Measurements from ENCODE around the gene HELZ2.
"Not testable (repeated sequence)": the region's sequence is repeated elsewhere in the genome, so short reads cannot be mapped to it uniquely, and the experiment has no call there.

HELZ2 gene

DNA sequence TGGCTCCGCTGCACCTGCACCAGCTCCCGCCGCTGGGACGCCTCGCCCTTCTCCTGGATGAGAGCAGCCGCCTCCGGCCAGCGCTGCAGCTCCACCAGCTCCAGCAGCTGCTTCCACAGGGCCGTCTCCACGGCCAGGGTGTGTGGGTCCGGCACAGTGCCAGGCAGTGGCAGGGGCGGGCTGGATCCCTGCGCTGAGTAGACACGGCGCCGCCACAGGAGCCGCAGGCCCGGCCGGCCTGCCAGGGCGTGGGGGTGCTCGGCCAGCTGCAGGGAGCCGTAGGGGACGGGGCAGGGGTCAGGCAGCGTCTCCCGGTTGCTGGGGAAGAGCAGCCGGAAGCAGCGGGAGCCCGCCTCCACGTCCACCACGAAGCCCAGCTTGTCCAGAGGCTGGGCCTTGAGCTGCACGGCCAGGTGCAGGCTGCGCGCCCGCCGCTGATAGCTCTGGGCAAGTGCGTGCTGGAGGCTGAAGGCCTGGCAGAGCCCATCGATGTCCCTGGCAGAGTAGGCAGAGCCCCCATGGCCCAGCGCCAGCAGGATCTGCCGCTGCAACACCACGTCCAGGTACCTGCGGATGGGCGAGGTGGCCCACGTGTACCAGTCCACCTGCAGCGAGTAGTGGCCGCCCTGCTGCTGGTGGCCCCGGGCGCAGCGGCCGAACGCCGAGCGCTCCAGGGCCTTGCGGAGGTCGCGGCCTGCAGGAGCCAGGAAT lies 10.7 kb downstream of the HELZ2 start:
- TF ChIP-seq, protein P1, sequence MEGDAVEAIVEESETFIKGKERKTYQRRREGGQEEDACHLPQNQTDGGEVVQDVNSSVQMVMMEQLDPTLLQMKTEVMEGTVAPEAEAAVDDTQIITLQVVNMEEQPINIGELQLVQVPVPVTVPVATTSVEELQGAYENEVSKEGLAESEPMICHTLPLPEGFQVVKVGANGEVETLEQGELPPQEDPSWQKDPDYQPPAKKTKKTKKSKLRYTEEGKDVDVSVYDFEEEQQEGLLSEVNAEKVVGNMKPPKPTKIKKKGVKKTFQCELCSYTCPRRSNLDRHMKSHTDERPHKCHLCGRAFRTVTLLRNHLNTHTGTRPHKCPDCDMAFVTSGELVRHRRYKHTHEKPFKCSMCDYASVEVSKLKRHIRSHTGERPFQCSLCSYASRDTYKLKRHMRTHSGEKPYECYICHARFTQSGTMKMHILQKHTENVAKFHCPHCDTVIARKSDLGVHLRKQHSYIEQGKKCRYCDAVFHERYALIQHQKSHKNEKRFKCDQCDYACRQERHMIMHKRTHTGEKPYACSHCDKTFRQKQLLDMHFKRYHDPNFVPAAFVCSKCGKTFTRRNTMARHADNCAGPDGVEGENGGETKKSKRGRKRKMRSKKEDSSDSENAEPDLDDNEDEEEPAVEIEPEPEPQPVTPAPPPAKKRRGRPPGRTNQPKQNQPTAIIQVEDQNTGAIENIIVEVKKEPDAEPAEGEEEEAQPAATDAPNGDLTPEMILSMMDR (IDR thresholded peaks at IDR 0.05; ENCODE audit: extremely low read depth, insufficient read depth, missing control alignments), result no peak
- in situ Hi-C loops (cut with MboI; ENCODE audit: low pct_unique_long_range_greater_than_20kb, low sequenced_read_pairs, unreplicated experiment), result no loop called here
- DNase-seq (ENCODE audit: low spot score), result no peak

DNA sequence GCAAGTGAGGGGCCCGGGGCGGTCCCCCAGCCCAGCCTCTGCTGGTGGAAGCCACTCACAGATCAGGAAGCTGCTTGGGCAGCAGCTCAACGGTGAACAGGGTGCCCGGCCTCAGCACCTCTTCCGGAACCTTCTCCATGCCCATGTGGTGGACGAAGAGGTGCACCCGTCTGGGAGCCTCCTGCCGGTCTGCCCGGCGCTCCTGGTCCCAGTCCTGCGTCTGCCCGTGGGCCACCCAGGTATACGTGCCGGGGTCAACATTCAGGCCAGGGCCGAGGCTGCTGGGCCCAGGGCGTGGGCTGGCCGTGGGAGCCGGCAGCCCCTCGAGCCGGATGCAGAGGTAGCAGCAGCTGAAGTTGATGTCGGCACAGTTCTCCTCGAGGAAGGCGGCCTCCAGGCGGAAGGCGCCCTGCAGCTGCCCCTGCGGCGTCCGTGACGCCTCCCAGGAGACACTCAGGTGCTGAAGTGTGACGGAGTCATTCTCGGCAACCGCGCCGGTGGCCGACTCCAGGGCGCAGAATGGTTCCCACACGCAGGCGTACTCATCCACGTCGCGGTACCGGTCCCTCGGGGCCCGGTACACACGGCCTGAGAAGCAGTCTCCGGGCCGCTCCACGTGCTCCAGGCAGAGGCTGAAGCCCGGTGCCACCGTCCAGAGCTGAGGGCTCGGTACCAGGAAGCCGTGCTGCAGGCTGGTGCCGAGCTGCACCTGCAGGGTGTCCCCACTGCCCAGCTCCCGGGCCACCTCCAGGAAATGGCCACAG lies 11.4 kb downstream of the HELZ2 start:
- TF ChIP-seq, protein P1 (IDR thresholded peaks at IDR 0.05; ENCODE audit: extremely low read depth, insufficient read depth, missing control alignments), result no peak
- DNase-seq (ENCODE audit: low spot score), result no peak
- in situ Hi-C loops (cut with MboI; ENCODE audit: low pct_unique_long_range_greater_than_20kb, low sequenced_read_pairs, unreplicated experiment), result no loop called here

DNA sequence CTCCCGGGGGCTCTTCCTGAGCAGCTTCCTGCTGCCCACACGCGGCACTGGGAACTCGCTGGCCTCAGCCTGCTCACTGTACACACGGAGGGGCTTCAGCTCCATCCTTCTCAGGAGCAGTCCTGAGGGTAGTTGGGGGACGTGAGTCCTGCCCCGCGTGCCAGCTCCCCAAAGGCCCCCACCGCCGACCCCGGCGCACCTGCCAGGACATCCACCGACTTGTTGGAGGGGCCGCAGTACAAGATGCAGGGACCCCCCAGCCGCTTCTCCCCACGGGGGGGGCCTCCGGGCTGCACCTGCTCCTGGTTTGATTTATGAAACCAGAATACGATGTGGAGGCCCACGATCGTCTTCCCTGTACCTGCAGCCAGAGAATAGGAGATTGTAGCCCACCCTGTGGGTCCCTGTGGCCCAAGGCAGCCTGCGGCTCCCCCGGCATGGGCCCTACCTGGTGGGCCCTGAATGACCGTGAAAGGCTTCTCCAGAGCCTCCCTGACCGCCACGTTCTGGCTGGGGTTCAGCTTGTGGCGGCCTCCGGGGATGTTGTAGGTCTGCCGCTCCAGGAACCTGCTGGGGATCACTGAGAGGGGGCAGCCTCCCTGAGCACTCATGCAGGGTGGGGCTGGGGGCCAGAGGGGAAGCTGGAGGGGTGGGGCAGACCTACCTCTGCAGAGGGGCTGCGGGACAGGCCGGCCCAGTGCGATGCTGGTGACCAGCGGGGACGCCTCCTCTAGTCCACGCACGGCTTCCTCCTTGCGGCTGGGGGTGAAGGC lies 12.2 kb downstream of the HELZ2 start:
- in situ Hi-C loops (cut with MboI; ENCODE audit: low pct_unique_long_range_greater_than_20kb, low sequenced_read_pairs, unreplicated experiment), result no loop called here

DNA sequence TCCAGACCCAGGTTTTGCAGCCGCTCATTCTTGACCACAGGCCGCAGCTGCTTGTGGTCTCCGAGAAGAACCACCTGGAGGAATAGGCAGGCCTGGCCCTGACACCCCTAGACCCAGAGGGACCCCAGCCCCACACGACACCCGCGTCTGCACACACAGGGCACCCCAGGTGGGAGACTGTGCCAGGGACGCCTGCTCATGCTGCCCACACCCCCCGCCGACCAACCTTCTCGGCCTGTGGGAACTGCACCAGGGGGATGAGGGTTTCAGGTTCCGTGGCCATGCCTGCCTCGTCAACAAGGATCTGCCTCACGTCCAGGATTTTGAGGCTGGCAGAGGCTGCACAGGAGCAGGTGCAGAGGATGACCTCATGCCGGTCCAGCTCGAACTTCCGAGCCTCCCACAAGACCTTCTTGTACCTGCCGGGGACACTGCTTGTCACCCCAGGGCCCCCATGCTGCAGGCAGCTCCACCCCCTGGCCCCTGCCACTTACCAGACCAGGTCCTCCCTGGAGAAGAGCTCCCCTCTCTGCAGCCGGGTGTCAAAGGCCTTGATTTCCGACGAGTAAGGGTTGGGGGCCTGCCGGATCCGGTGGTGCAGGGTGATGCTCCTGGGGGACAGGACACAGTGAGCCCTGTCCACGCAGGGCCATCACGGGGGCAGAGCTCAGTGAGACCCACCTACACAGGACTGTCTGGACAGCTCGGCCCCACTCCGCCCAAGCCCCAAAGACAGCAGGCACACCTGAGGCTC lies 13.0 kb downstream of the HELZ2 start:
- TF ChIP-seq, protein P1 (IDR thresholded peaks at IDR 0.05; ENCODE audit: extremely low read depth, insufficient read depth, missing control alignments), result no peak
- no peak for DNase-seq (ENCODE audit: low spot score)
- in situ Hi-C loops (cut with MboI; ENCODE audit: low pct_unique_long_range_greater_than_20kb, low sequenced_read_pairs, unreplicated experiment), result no loop called here

More for the DNA sequence above, 12.2 kb downstream of the HELZ2 start:
- TF ChIP-seq, protein P1 (IDR thresholded peaks at IDR 0.05; ENCODE audit: extremely low read depth, insufficient read depth, missing control alignments), result no peak
- no peak for DNase-seq (ENCODE audit: low spot score)

DNA sequence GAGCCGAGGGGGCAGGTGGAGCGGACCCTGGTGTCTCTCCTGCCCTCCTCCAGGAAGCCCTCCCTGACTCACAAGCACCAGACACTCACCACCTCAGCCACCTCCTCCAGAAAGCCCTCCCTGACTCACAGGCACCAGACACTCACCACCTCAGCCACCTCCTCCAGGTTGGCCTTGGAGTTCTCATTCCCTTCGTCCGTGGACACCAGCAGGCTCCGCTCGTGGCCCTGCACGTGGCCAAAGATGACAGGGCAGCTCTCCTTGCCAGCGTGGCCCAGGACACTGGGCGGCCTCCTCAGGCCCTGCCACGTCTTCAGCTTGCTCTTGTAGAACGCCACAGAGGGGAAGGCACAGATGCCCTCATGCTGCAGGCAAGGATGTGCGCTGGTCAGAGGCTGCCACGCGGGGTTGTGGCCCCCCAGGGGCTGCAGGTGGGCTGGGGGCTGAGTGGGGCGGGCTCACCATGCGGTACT lies 13.7 kb downstream of the HELZ2 start:
- TF ChIP-seq, protein P1 (IDR thresholded peaks at IDR 0.05; ENCODE audit: extremely low read depth, insufficient read depth, missing control alignments), result no peak
- DNase-seq (ENCODE audit: low spot score), result no peak
- in situ Hi-C loops (cut with MboI; ENCODE audit: low pct_unique_long_range_greater_than_20kb, low sequenced_read_pairs, unreplicated experiment), result no loop called here

DNA sequence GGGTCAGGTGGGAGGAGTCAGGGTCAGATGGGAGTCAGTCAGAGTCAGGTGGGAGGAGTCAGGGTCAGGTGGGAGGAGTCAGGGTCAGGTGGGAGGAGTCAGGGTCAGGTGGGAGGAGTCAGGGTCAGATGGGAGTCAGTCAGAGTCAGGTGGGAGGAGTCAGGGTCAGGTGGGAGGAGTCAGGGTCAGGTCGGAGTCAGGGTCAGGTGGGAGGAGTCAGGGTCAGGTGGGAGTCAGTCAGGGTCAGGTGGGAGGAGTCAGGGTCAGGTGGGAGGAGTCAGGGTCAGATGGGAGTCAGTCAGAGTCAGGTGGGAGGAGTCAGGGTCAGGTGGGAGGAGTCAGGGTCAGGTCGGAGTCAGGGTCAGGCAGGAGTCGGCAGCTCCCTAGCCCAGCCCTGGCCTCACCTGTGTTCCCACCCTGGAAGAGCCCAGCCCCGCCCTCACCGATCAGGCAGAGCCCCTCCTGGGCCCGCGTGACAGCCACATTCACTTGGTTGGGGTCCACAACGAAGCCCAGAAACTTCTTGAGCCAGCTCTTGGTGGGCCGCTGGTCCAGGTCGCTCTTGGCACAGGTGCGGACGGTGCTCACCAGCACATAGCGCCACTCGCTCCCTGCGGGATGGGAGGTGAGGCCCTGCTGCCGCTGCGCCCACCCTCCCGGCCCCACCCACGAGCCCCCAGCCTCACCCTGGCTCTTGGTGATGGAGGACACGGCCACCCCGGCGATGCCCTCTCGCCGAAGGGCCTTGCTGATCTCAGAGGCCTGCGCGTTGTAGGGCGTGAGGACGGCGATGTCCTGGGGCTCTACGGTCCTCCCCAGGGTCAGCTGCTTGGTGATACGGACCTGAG lies 14.3 kb downstream of the HELZ2 start:
- in situ Hi-C loops (cut with MboI; ENCODE audit: low pct_unique_long_range_greater_than_20kb, low sequenced_read_pairs, unreplicated experiment); DNase-seq (ENCODE audit: low spot score): not testable (repeated sequence)

All from GM13977 (cell line).